H9 (cell line): ENCODE data around the gene RERE. TPM values are rescaled to one million over a fixed set of nuclear protein-coding genes. Genes with fewer than 3 reads are reported as not detected.

Source experiments
- DNase-seq: peaks from one replicate; pipeline ENCODE4 v3.0.0-alpha.2; 2017
- H2AFZ ChIP-seq: one replicate; pipeline ENCODE4 v1.6.1; 2013; ENCODE audit warnings: mild to moderate bottlenecking, low read length, control low read depth, moderate library complexity
- H2AK5ac ChIP-seq: 2 replicates; pipeline ENCODE4 v1.6.1; 2013; ENCODE audit warnings: low read length, control low read depth, mixed read lengths; ENCODE audit not compliant: insufficient read length
- H2BK120ac ChIP-seq: one replicate; pipeline ENCODE4 v1.6.1; 2013; ENCODE audit warnings: low read depth, mild to moderate bottlenecking, low read length, control low read depth, inconsistent platforms; ENCODE audit not compliant: poor library complexity, severe bottlenecking
- H2BK12ac ChIP-seq: 2 replicates; pipeline ENCODE4 v1.6.1; 2013; ENCODE audit warnings: low read length, control low read depth, mixed read lengths, low read depth; ENCODE audit not compliant: insufficient read length
- H2BK15ac ChIP-seq: 2 replicates; pipeline ENCODE4 v1.6.1; 2013; ENCODE audit warnings: low read depth, low read length, control low read depth
- H2BK20ac ChIP-seq: one replicate; pipeline ENCODE4 v1.6.1; 2013; ENCODE audit warnings: low read depth, mild to moderate bottlenecking, low read length, control low read depth, inconsistent platforms; ENCODE audit not compliant: poor library complexity, severe bottlenecking
- H2BK5ac ChIP-seq: 2 replicates; pipeline ENCODE4 v1.6.1; 2013; ENCODE audit warnings: low read length, control low read depth, mixed read lengths; ENCODE audit not compliant: insufficient read length
- H3K14ac ChIP-seq: 2 replicates; pipeline ENCODE4 v1.6.1; 2013; ENCODE audit warnings: low read length, control low read depth; ENCODE audit not compliant: insufficient read depth
- H3K18ac ChIP-seq: 2 replicates; pipeline ENCODE4 v1.6.1; 2013; ENCODE audit warnings: low read depth, mild to moderate bottlenecking, mixed read lengths, low read length, control low read depth; ENCODE audit not compliant: insufficient read length
- H3K23ac ChIP-seq: 2 replicates; pipeline ENCODE4 v1.6.1; 2013; ENCODE audit warnings: low read length, control low read depth, mixed read lengths, low read depth; ENCODE audit not compliant: insufficient read length
- H3K23me2 ChIP-seq: 2 replicates; pipeline ENCODE4 v1.6.1; 2013; ENCODE audit warnings: low read depth, mild to moderate bottlenecking, mixed read lengths, low read length, control low read depth; ENCODE audit not compliant: insufficient read length, poor library complexity, severe bottlenecking
- H3K27ac ChIP-seq: 2 replicates; pipeline ENCODE4 v1.5.1; 2013; ENCODE audit warnings: low read length, control low read depth, mixed read lengths, low read depth; ENCODE audit not compliant: insufficient read length
- H3K27me3 ChIP-seq: 2 replicates; pipeline ENCODE4 v1.6.1; 2013; ENCODE audit warnings: low read length, control low read depth, inconsistent platforms; ENCODE audit not compliant: insufficient read depth
- H3K4ac ChIP-seq: 2 replicates; pipeline ENCODE4 v1.6.1; 2013; ENCODE audit warnings: low read depth, mild to moderate bottlenecking, control low read depth, inconsistent platforms, low read length, moderate library complexity
- H3K4me1 ChIP-seq: 2 replicates; pipeline ENCODE4 v1.6.1; 2013; ENCODE audit warnings: low read length, control low read depth, inconsistent platforms; ENCODE audit not compliant: insufficient read depth
- H3K4me2 ChIP-seq: 2 replicates; pipeline ENCODE4 v1.6.1; 2013; ENCODE audit warnings: low read length, control low read depth, mixed read lengths; ENCODE audit not compliant: insufficient read length, insufficient read depth
- H3K56ac ChIP-seq: 2 replicates; pipeline ENCODE4 v1.6.1; 2013; ENCODE audit warnings: low read depth, mild to moderate bottlenecking, mixed read lengths, low read length, control low read depth; ENCODE audit not compliant: insufficient read length
- H3K79me1 ChIP-seq: 2 replicates; pipeline ENCODE4 v1.6.1; 2013; ENCODE audit warnings: low read depth, mild to moderate bottlenecking, moderate library complexity, low read length, control low read depth, inconsistent platforms; ENCODE audit not compliant: insufficient read depth, poor library complexity, severe bottlenecking
- H3K79me2 ChIP-seq: 2 replicates; pipeline ENCODE4 v1.6.1; 2013; ENCODE audit warnings: low read length, control low read depth, inconsistent platforms; ENCODE audit not compliant: insufficient read depth
- H3K9ac ChIP-seq: 2 replicates; pipeline ENCODE4 v1.6.1; 2013; ENCODE audit warnings: low read length, control low read depth, mixed read lengths; ENCODE audit not compliant: insufficient read length; ENCODE audit errors: extremely low read depth
- H3K9me3 ChIP-seq: one replicate; pipeline ENCODE4 v1.6.1; 2013; ENCODE audit warnings: low read depth, low read length, inconsistent platforms; ENCODE audit not compliant: control insufficient read depth
- H3T11ph ChIP-seq: one replicate; pipeline ENCODE4 v1.6.1; 2013; ENCODE audit warnings: mild to moderate bottlenecking, low read length, control low read depth, inconsistent platforms
- H4K20me1 ChIP-seq: one replicate; pipeline ENCODE4 v1.6.1; 2013; ENCODE audit not compliant: control insufficient read depth, insufficient read length, insufficient read depth
- H4K5ac ChIP-seq: 2 replicates; pipeline ENCODE4 v1.6.1; 2013; ENCODE audit warnings: low read depth, mild to moderate bottlenecking, mixed read lengths, low read length, control low read depth; ENCODE audit not compliant: insufficient read length
- H4K8ac ChIP-seq: replicated peaks from 2 replicates; pipeline ENCODE4 v1.6.1; 2013; ENCODE audit warnings: low read length, control low read depth, mixed read lengths, low read depth; ENCODE audit not compliant: insufficient read length
- H4K91ac ChIP-seq: 2 replicates; pipeline ENCODE4 v1.6.1; 2013; ENCODE audit warnings: low read depth, mild to moderate bottlenecking, moderate library complexity, mixed read lengths, low read length, control low read depth; ENCODE audit not compliant: insufficient read length
- H3K27ac Mint-ChIP-seq, 3 experiments: 2 replicates in 2 of 3; 3 replicates in 1 of 3; pipeline ENCODE4 v1.8.0; 2020 to 2021; ENCODE audit warnings: mixed read lengths in 3 of 3, mild to moderate bottlenecking in 1 of 3, moderate library complexity in 1 of 3
- H3K27me3 Mint-ChIP-seq: 2 replicates; pipeline ENCODE4 v1.8.0; 2021; ENCODE audit warnings: low read depth, mild to moderate bottlenecking, moderate library complexity, mixed read lengths
- H3K36me3 Mint-ChIP-seq, 3 experiments: 2 replicates in 2 of 3; 3 replicates in 1 of 3; pipeline ENCODE4 v1.8.0; 2020 to 2021; ENCODE audit warnings: low read depth in 3 of 3, mixed read lengths in 3 of 3; ENCODE audit not compliant: insufficient read depth in 1 of 3
- H3K4me1 Mint-ChIP-seq, 2 experiments: 2 replicates each; pipeline ENCODE4 v1.8.0; 2020; ENCODE audit warnings: mixed read lengths in 2 of 2
- H3K4me3 Mint-ChIP-seq, 2 experiments: 2 replicates in 1 of 2; 3 replicates in 1 of 2; pipeline ENCODE4 v1.8.0; 2020 to 2021; ENCODE audit warnings: mild to moderate bottlenecking in 2 of 2, mixed read lengths in 2 of 2, moderate library complexity in 1 of 2
- H3K9me3 Mint-ChIP-seq, 2 experiments: 2 replicates in 1 of 2; 3 replicates in 1 of 2; pipeline ENCODE4 v1.8.0; 2020; ENCODE audit warnings: mild to moderate bottlenecking in 2 of 2, mixed read lengths in 2 of 2, moderate library complexity in 1 of 2
- CTCF ChIP-seq: fragments of 200-600 bp; sonication (generic); conservative IDR thresholded peaks from 3 replicates; pipeline ENCODE4 v1.8.0; 2021; ENCODE audit warnings: antibody characterized with exemption, mild to moderate bottlenecking
- total RNA-seq: library from RNA; stranded (reverse); gene quantifications from 2 replicates; pipeline ENCODE4 v1.2.1, GENCODE V29; 2021

Gene RERE
- total RNA-seq, 1 experiment from 2014 or later: 103 TPM

- H3K27ac ChIP-seq: no peak overlapping the region
Observed at GRCh38 chr1:8777867-8778266, 39.6 kb downstream of the RERE start.

More at GRCh38 chr1:8777867-8778266, 39.6 kb downstream of the RERE start:
- Histone ChIP-seq H3K23me2 (no peaks in the 10 kb centered on the region), H2AK5ac (no peak overlapping the region), H4K91ac (no peak overlapping the region), H2BK5ac (no peak overlapping the region), H3K4me1 (no peaks in the 10 kb centered on the region; the same call in 1 of the 2 replicates), H3K27me3 (no peaks in the 10 kb centered on the region), H2BK12ac (no peak overlapping the region), H2BK120ac (no peak overlapping the region), H3K9ac (no peak overlapping the region), H3K79me2 (no peaks in the 10 kb centered on the region; the same call in 1 of the 2 replicates), H3K79me1 (peaks cover 5% of the 10 kb centered on the region), H2BK15ac (no peak overlapping the region), H3K14ac (no peak overlapping the region), H4K8ac (no peak overlapping the region), H3K18ac (no peak overlapping the region), H3K56ac (no peak overlapping the region), H3K4ac (no peak overlapping the region), H3K23ac (no peak overlapping the region), H4K5ac (no peak overlapping the region), H3K4me2 (no peak overlapping the region), H3T11ph (no peak overlapping the region), H2AFZ (no peak overlapping the region), H4K20me1 (no peaks in the 10 kb centered on the region), H3K9me3 (no peaks in the 10 kb centered on the region), H2BK20ac (no peak overlapping the region)
- Mint-ChIP-seq H3K36me3 (peaks cover 0 to 2% (median 0%) of the 10 kb centered on the region in 3 experiments; a peak in 3 of 7 replicates), H3K27me3 (no peaks in the 10 kb centered on the region), H3K27ac (no peak overlapping the region), H3K9me3 (no peaks in the 10 kb centered on the region), H3K4me3 (no peak overlapping the region), H3K4me1 (peaks cover 5 to 12% of the 10 kb centered on the region in 2 experiments; a peak in 3 of 4 replicates)
- no peak for TF ChIP-seq CTCF
- DNase-seq: no peak
